Measurements from ENCODE around the gene SMKR1. TPM values are rescaled to one million over a fixed set of nuclear protein-coding genes. Genes with fewer than 3 reads are reported as not detected.

SMKR1 gene
- total and polyA plus RNA-seq, 10 donors, result 0.91 to 2.2 (median 1.4) TPM; not detected in 5

GRCh38 chr7:129461809-129462208, 40.5 kb upstream of the SMKR1 start:
- no peak for DNase-seq
- peaks cover 0 to 9% (median 0%) of the 10 kb centered on the region in 6 donors for H3K36me3 ChIP-seq
- 88 to 98% (median 93%) methylated on average over 2 of the region's 2 CpGs for WGBS, 5 donors
- no peaks in the 10 kb centered on the region for H3K4me1 ChIP-seq
- intact Hi-C loops (cut with DNase I; ENCODE audit: low total_unique reads), result no loop called here
- no peak overlapping the region for H3K4me3 ChIP-seq
- H3K27ac ChIP-seq, result no peak overlapping the region
- no peak for TF ChIP-seq CTCF (IDR thresholded peaks at IDR 0.05 in 8 of 11, conservative IDR thresholded peaks at IDR 0.05 in 3 of 11)
- TF ChIP-seq POLR2A (IDR thresholded peaks at IDR 0.05), result no peak
- TF ChIP-seq POLR2AphosphoS5 (IDR thresholded peaks at IDR 0.05), result no peak
- H3K27me3 ChIP-seq (replicated peaks in 1 of 7), result peaks cover 0 to 5% (median 0%) of the 10 kb centered on the region in 7 donors
- H3K9me3 ChIP-seq, result no peaks in the 10 kb centered on the region

GRCh38 chr7:129462420-129462819, 39.9 kb upstream of the SMKR1 start:
- no peak overlapping the region for H3K4me3 ChIP-seq
- no peaks in the 10 kb centered on the region for H3K9me3 ChIP-seq
- H3K36me3 ChIP-seq, result peaks cover 0 to 9% (median 0%) of the 10 kb centered on the region in 6 donors
- TF ChIP-seq POLR2AphosphoS5 (IDR thresholded peaks at IDR 0.05) (no peak), POLR2A (IDR thresholded peaks at IDR 0.05) (no peak), CTCF (IDR thresholded peaks at IDR 0.05 in 8 of 11, conservative IDR thresholded peaks at IDR 0.05 in 3 of 11) (no peak)
- DNase-seq, result no peak
- H3K4me1 ChIP-seq, result no peaks in the 10 kb centered on the region
- peaks cover 0 to 5% (median 0%) of the 10 kb centered on the region in 7 donors for H3K27me3 ChIP-seq (replicated peaks in 1 of 7)
- WGBS, 5 donors, result 30 to 59% (median 46%) methylated on average over 1 of the region's 1 CpG
- intact Hi-C loops (cut with DNase I; ENCODE audit: low total_unique reads), result no loop called here
- no peak overlapping the region for H3K27ac ChIP-seq

- intact Hi-C loops (cut with DNase I; ENCODE audit: low total_unique reads), result no loop called here
- H3K4me3 ChIP-seq, result no peak overlapping the region
Measured at GRCh38 chr7:129464194-129464593, 38.1 kb upstream of the SMKR1 start.

GRCh38 chr7:129465080-129465479, 37.3 kb upstream of the SMKR1 start:
- intact Hi-C loops (cut with DNase I; ENCODE audit: low total_unique reads), result no loop called here
- DNase-seq, result no peak

More at GRCh38 chr7:129464194-129464593, 38.1 kb upstream of the SMKR1 start:
- peaks cover 0 to 4% (median 1%) of the 10 kb centered on the region in 6 donors for H3K4me1 ChIP-seq
- no peaks in the 10 kb centered on the region for H3K9me3 ChIP-seq
- no peak for DNase-seq
- TF ChIP-seq POLR2AphosphoS5 (IDR thresholded peaks at IDR 0.05) (no peak), CTCF (IDR thresholded peaks at IDR 0.05 in 8 of 11, conservative IDR thresholded peaks at IDR 0.05 in 3 of 11) (no peak), POLR2A (IDR thresholded peaks at IDR 0.05) (no peak)
- peaks cover 0 to 5% (median 0%) of the 10 kb centered on the region in 7 donors for H3K27me3 ChIP-seq (replicated peaks in 1 of 7)
- WGBS, 5 donors, result 93 to 100% (median 97%) methylated on average over 4 of the region's 4 CpGs
- H3K27ac ChIP-seq, result no peak overlapping the region
- no peaks in the 10 kb centered on the region for H3K36me3 ChIP-seq

More at GRCh38 chr7:129465080-129465479, 37.3 kb upstream of the SMKR1 start:
- WGBS, 5 donors, result 83 to 94% (median 93%) methylated on average over 2 of the region's 2 CpGs
- Histone ChIP-seq H3K4me3 (no peak overlapping the region), H3K27me3 (replicated peaks in 1 of 7) (peaks cover 0 to 5% (median 0%) of the 10 kb centered on the region in 7 donors), H3K4me1 (peaks cover 0 to 4% (median 1%) of the 10 kb centered on the region in 6 donors), H3K36me3 (no peaks in the 10 kb centered on the region), H3K9me3 (no peaks in the 10 kb centered on the region), H3K27ac (no peak overlapping the region)
- no peak for TF ChIP-seq CTCF (IDR thresholded peaks at IDR 0.05 in 8 of 11, conservative IDR thresholded peaks at IDR 0.05 in 3 of 11)
- no peak for TF ChIP-seq POLR2AphosphoS5 (IDR thresholded peaks at IDR 0.05)
- no peak for TF ChIP-seq POLR2A (IDR thresholded peaks at IDR 0.05)

All from spleen (tissue), 11 donors.